ENCODE measurements around the gene CYP46A1. TPM values are rescaled to one million over a fixed set of nuclear protein-coding genes. Genes with fewer than 3 reads are reported as not detected.

Gene CYP46A1
- total RNA-seq, 1 experiment from 2014 or later, result 0.42 TPM

GRCh38 chr14:99685596-99685995 lies 1.5 kb downstream of the CYP46A1 start:
- Histone ChIP-seq H3K4me3 (ENCODE audit: insufficient read depth, low read depth, low read length) (no peak overlapping the region), H3K36me3 (replicated peaks; ENCODE audit: control insufficient read depth, insufficient read depth, low read length) (no peaks in the 10 kb centered on the region), H3K27me3 (ENCODE audit: control insufficient read depth, insufficient read depth, low read length) (no peaks in the 10 kb centered on the region; the same call in 1 of the 2 replicates)
- DNase-seq, result no peak

GRCh38 chr14:99686557-99687283 lies 2.6 kb downstream of the CYP46A1 start:
- Histone ChIP-seq H3K27me3 (ENCODE audit: control insufficient read depth, insufficient read depth, low read length) (no peaks in the 10 kb centered on the region; the same call in 1 of the 2 replicates), H3K4me3 (ENCODE audit: insufficient read depth, low read depth, low read length) (no peak overlapping the region), H3K36me3 (replicated peaks; ENCODE audit: control insufficient read depth, insufficient read depth, low read length) (no peaks in the 10 kb centered on the region)
- no peak for DNase-seq

- no peak overlapping the region for H3K4me3 ChIP-seq (ENCODE audit: insufficient read depth, low read depth, low read length)
- H3K27me3 ChIP-seq (ENCODE audit: control insufficient read depth, insufficient read depth, low read length), result no peaks in the 10 kb centered on the region; the same call in 1 of the 2 replicates
- DNase-seq, result peak; percentile 90
- no peaks in the 10 kb centered on the region for H3K36me3 ChIP-seq (replicated peaks; ENCODE audit: control insufficient read depth, insufficient read depth, low read length)
Observed at GRCh38 chr14:99687284-99688209, 3.4 kb downstream of the CYP46A1 start.

GRCh38 chr14:99688210-99688581 lies 4.1 kb downstream of the CYP46A1 start:
- Histone ChIP-seq H3K27me3 (ENCODE audit: control insufficient read depth, insufficient read depth, low read length) (no peaks in the 10 kb centered on the region; the same call in 1 of the 2 replicates), H3K36me3 (replicated peaks; ENCODE audit: control insufficient read depth, insufficient read depth, low read length) (no peaks in the 10 kb centered on the region), H3K4me3 (ENCODE audit: insufficient read depth, low read depth, low read length) (no peak overlapping the region)
- peak; percentile 56 for DNase-seq

GRCh38 chr14:99688629-99689028 lies 4.5 kb downstream of the CYP46A1 start:
- peak; percentile 41 for DNase-seq
- H3K4me3 ChIP-seq (ENCODE audit: insufficient read depth, low read depth, low read length), result no peak overlapping the region
- no peaks in the 10 kb centered on the region; the same call in 1 of the 2 replicates for H3K27me3 ChIP-seq (ENCODE audit: control insufficient read depth, insufficient read depth, low read length)
- H3K36me3 ChIP-seq (replicated peaks; ENCODE audit: control insufficient read depth, insufficient read depth, low read length), result no peaks in the 10 kb centered on the region

- Histone ChIP-seq H3K36me3 (replicated peaks; ENCODE audit: control insufficient read depth, insufficient read depth, low read length) (no peaks in the 10 kb centered on the region), H3K4me3 (ENCODE audit: insufficient read depth, low read depth, low read length) (no peak overlapping the region), H3K27me3 (ENCODE audit: control insufficient read depth, insufficient read depth, low read length) (no peaks in the 10 kb centered on the region; the same call in 1 of the 2 replicates)
- DNase-seq, result peak; percentile 6
Observed at GRCh38 chr14:99689266-99690236, 5.5 kb downstream of the CYP46A1 start.

- H3K4me3 ChIP-seq (ENCODE audit: insufficient read depth, low read depth, low read length), result no peak overlapping the region
- H3K27me3 ChIP-seq (ENCODE audit: control insufficient read depth, insufficient read depth, low read length), result no peaks in the 10 kb centered on the region; the same call in 1 of the 2 replicates
- no peak for DNase-seq
- H3K36me3 ChIP-seq (replicated peaks; ENCODE audit: control insufficient read depth, insufficient read depth, low read length), result no peaks in the 10 kb centered on the region
Observed at GRCh38 chr14:99690636-99691035, 6.5 kb downstream of the CYP46A1 start.

GRCh38 chr14:99691111-99691885 lies 7.2 kb downstream of the CYP46A1 start:
- Histone ChIP-seq H3K36me3 (replicated peaks; ENCODE audit: control insufficient read depth, insufficient read depth, low read length) (no peaks in the 10 kb centered on the region), H3K27me3 (ENCODE audit: control insufficient read depth, insufficient read depth, low read length) (no peaks in the 10 kb centered on the region; the same call in 1 of the 2 replicates), H3K4me3 (ENCODE audit: insufficient read depth, low read depth, low read length) (no peak overlapping the region)
- DNase-seq, result no peak

- Histone ChIP-seq H3K36me3 (replicated peaks; ENCODE audit: control insufficient read depth, insufficient read depth, low read length) (no peaks in the 10 kb centered on the region), H3K4me3 (ENCODE audit: insufficient read depth, low read depth, low read length) (no peak overlapping the region), H3K27me3 (ENCODE audit: control insufficient read depth, insufficient read depth, low read length) (no peaks in the 10 kb centered on the region)
- DNase-seq, result no peak
Observed at GRCh38 chr14:99693918-99694317, 9.8 kb downstream of the CYP46A1 start.

- no peak for DNase-seq
Observed at GRCh38 chr14:99696929-99697328, 12.8 kb downstream of the CYP46A1 start.

GRCh38 chr14:99698236-99698635 lies 14.1 kb downstream of the CYP46A1 start:
- H3K27me3 ChIP-seq (ENCODE audit: control insufficient read depth, insufficient read depth, low read length), result no peaks in the 10 kb centered on the region
- H3K36me3 ChIP-seq (replicated peaks; ENCODE audit: control insufficient read depth, insufficient read depth, low read length), result no peaks in the 10 kb centered on the region
- no peak for DNase-seq
- H3K4me3 ChIP-seq (ENCODE audit: insufficient read depth, low read depth, low read length), result no peak overlapping the region

More at GRCh38 chr14:99696929-99697328, 12.8 kb downstream of the CYP46A1 start:
- no peaks in the 10 kb centered on the region for H3K27me3 ChIP-seq (ENCODE audit: control insufficient read depth, insufficient read depth, low read length)
- H3K4me3 ChIP-seq (ENCODE audit: insufficient read depth, low read depth, low read length), result no peak overlapping the region
- H3K36me3 ChIP-seq (replicated peaks; ENCODE audit: control insufficient read depth, insufficient read depth, low read length), result no peaks in the 10 kb centered on the region

GRCh38 chr14:99698642-99699041 lies 14.5 kb downstream of the CYP46A1 start:
- no peaks in the 10 kb centered on the region for H3K27me3 ChIP-seq (ENCODE audit: control insufficient read depth, insufficient read depth, low read length)
- no peaks in the 10 kb centered on the region for H3K36me3 ChIP-seq (replicated peaks; ENCODE audit: control insufficient read depth, insufficient read depth, low read length)
- H3K4me3 ChIP-seq (ENCODE audit: insufficient read depth, low read depth, low read length), result no peak overlapping the region
- no peak for DNase-seq

- Histone ChIP-seq H3K36me3 (replicated peaks; ENCODE audit: control insufficient read depth, insufficient read depth, low read length) (no peaks in the 10 kb centered on the region), H3K4me3 (ENCODE audit: insufficient read depth, low read depth, low read length) (no peak overlapping the region), H3K27me3 (ENCODE audit: control insufficient read depth, insufficient read depth, low read length) (no peaks in the 10 kb centered on the region)
- no peak for DNase-seq
Observed at GRCh38 chr14:99699085-99699760, 15.1 kb downstream of the CYP46A1 start.
